GM12891 (cell line): ENCODE results near the gene WDR45.

Source experiments
- DNase-seq: peaks from one replicate; pipeline ENCODE4 v3.0.0; 2011; ENCODE audit warnings: low spot score; ENCODE audit not compliant: insufficient read length
- FAIRE-seq: peaks from 2 replicates; lab custom pipeline; 2011; peaks lifted over from hg19 to GRCh38; lab: Jason Lieb, UNC
- PAX5 ChIP-seq: IDR thresholded peaks from 2 replicates; pipeline ENCODE4 v1.6.1; 2011; ENCODE audit warnings: low read length, moderate library complexity, mild to moderate bottlenecking; ENCODE audit not compliant: insufficient read depth, severe bottlenecking
- POLR2A ChIP-seq: IDR thresholded peaks from 2 replicates; pipeline ENCODE4 v1.6.1; 2011; ENCODE audit warnings: low read depth, low read length, control low read depth
- POLR2AphosphoS5 ChIP-seq: IDR thresholded peaks from 2 replicates; pipeline ENCODE4 v1.6.1; 2011; ENCODE audit warnings: low read depth, low read length, control low read depth
- POU2F2 ChIP-seq: IDR thresholded peaks from 2 replicates; pipeline ENCODE4 v1.6.1; 2011; ENCODE audit warnings: low read depth, mild to moderate bottlenecking, control low read depth, low read length, moderate library complexity
- SPI1 ChIP-seq: IDR thresholded peaks from 2 replicates; pipeline ENCODE4 v1.6.1; 2011; ENCODE audit warnings: low read depth, low read length, control low read depth
- TAF1 ChIP-seq: IDR thresholded peaks from 2 replicates; pipeline ENCODE4 v1.6.1; 2011; ENCODE audit warnings: low read depth, low read length, control low read depth

Gene WDR45

DNA sequence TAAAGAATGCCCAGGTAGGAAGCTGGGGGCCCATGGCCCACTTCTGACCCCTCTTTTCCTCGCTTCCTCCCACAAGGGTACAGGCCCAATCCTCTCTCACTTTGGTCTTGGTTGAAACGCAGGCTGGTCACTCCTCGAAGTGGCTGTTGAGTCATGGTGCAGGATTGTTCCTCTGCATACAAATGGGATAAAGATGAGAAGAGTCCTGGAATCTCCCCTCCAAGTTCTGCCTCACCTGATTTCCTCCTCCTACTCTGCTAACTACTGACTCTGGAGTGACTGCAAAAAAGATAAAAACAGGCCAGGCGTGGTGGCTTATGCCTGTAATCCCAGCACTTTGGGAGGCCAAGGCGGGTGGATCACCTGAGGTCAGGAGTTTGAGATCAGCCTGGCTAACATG is 1.7 kb downstream of the WDR45 start:
- no peak for DNase-seq
- no peak for FAIRE-seq
- TF ChIP-seq POU2F2: no peak
- TF ChIP-seq SPI1: no peak
- TF ChIP-seq TAF1: no peak
- TF ChIP-seq POLR2A: no peak
- TF ChIP-seq PAX5: no peak
- no peak for TF ChIP-seq POLR2AphosphoS5

DNA sequence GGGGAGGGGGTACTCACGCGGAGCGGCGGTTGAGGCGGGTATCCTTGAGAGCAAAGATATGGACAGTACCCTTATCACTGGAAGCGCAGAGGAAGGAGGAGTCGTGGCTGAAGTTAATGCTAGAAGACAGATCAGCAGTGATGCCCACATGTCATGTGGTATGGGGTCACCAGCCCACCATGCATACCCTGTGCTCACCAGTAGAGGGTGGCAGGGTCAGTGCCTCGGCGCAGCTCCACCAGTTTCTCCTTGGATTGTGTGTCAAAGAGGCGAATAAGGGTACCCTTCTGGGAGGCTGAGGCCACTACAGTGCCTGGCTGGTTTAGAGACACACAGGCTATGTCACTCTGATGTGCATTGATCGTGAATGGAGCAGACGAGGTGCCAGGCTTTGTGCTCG is 4.3 kb downstream of the WDR45 start:
- FAIRE-seq: no peak
- no peak for TF ChIP-seq SPI1
- TF ChIP-seq TAF1: no peak
- no peak for TF ChIP-seq POLR2A
- no peak for TF ChIP-seq PAX5
- TF ChIP-seq POU2F2: no peak
- TF ChIP-seq POLR2AphosphoS5: no peak
- no peak for DNase-seq

DNA sequence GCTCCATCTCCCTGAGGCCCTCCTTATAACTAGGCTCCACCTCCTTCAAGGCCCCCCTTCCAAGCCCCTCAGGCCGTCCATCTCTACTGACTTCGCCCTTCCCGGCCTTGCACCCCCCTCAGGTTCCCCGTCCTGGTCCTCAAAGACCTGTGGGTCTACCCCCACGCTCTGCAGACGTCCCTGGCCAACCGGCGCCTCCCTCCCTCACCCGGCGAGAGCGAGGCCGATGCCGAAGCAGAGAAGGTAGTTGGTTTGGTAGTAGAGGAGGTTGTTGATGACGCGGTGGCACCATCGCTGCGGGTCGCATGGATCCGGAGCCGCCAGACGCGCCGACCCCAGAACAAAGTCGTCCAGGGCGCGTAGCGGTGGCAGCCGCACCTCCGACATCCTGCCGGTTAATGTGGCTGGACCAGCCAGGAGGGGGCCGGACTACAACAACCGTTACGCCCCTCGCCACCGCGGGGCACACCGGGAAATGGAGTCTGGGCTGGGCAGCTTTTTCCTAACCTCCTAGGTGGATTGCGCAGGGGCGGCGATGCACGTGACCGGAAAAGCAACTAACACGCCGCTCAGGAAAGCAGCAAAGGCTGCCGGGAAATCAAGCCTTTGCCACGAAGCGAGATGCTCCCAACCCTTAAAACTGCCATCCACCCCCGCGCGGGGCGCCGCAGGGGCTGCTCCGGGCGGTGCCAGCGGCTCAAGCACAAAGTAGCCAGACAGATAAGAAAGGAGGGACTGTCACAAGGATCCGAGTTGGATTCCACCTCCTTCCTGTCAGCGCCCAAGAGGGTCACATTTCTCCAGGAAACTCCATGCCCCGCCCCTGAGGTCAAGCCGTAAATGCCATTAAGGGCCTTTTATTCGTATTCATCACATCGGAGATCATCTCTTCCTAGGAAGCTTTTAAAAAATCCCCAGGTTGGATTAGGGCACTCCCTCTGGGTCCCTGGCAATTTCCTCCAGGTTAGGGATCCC is 5.8 kb downstream of the WDR45 start, which contains the start of gene PRAF2:
TSS of gene PRAF2 (minus strand) at position 402 of the 975 bp plus-strand sequence. CDS start at position 387, 15 bp downstream.
- FAIRE-seq (peak; percentile 100), DNase-seq (peak; percentile 90)
- TF ChIP-seq TAF1: no peak
- TF ChIP-seq POLR2AphosphoS5: no peak
- 0 out of 2 replicates have a peak, but pooled peaks have one; percentile 36 for TF ChIP-seq POLR2A

DNA sequence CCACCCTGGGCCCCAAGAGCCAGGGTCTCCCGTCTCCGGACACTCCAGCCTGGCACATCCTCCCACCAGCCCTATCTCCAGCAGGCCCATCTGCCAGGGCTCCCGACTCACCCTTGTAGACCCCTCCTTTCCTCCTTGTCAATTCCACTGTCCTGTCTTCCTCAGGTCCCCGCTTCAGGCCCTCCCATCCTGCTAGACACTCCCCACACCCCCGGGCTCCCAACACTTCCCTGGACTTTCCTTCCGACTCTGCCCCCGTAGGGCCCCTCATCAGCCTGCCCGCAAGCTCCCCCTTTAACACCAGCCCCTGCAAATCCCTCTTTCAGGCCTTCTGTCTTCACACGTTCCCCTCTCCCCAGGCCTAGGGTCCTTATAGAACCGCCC is 7.0 kb downstream of the WDR45 start:
- no peak for DNase-seq
- no peak for FAIRE-seq
- TF ChIP-seq POLR2A (no peak), SPI1 (no peak), PAX5 (no peak), POLR2AphosphoS5 (no peak), POU2F2 (no peak), TAF1 (no peak)

DNA sequence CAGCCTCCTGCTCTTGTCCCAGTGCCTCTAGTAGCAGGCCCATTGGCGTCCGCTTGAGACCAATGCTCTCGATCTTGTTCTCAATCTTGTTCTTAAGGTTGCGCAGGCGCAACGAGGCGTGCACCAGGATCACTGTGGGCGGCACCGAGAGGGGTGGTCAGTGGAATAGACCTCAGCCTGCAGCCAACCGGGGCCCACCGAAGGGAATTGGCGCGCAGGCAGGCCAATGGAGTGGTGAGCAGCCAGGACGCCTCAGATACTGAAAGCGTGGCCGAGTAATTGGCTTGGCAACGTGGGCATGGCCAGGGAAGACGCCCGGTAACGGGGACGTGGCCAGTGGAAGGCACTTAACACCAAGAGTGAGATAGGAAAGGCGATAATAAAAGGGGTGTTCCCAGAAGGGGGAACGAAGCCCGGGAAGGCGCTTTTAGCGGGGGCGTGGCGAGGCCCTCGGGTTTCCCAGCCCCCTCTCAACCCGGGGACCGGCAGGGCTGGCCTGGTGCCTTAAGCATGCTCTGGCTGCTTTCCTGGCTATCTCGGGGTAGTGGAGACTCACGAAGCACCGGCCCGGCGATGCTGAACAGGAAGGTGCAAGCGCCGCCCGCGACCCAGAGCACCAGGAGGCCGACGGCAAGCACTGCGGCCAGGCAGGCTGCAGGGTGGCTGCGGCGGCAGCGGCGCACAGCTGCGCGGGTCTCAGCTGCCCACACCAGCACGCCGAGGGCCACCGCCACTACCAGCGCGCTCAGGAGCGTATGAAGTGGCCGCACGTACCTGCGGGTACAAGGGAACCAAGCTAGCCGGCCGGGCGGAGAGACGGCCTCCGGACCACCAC is 7.6 kb downstream of the WDR45 start:
- TF ChIP-seq PAX5: no peak
- no peak for TF ChIP-seq POU2F2
- TF ChIP-seq SPI1: no peak
- FAIRE-seq (no peak), DNase-seq (no peak)

DNA sequence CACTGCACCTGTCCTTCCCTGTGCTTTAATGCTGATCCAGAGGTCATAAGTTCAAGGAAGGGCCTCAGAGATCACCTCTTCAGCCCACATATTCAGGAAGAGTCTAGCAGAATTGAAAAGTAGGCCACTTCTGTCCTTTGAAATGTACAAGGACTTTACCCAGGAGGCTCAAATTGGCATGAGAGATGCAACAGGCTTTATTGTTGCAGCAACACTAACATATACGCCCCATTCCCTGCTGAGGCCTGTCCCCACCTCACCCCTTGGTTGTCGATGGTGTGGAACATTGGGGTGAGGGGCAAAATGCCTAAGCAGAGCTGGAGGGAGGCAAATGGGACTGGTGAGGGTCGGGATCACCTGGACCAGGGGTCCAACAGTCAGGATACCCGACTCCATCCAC is 8.7 kb downstream of the WDR45 start:
- no peak for DNase-seq
- TF ChIP-seq TAF1 (no peak), SPI1 (no peak), PAX5 (no peak), POU2F2 (no peak), POLR2A (no peak), POLR2AphosphoS5 (no peak)
- FAIRE-seq: no peak

DNA sequence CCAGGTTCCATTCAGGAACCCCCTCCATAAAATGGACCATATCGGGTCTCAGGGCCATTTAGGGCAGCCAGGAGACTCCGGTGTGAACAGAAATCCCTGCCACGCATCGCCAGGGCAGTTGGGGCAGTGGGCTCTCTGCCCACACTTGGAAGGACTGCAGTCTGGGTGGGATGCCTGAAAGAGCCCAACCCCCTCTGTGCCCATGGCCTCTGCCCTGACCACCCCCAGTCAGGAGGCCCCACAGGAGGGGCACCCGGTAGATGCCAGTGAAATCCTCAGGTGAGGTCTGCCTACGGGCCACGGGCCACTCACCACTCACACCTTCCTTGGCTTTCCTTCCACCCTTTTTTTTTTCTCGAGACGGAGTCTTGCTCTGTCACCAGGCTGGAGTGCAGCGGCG is 10.6 kb downstream of the WDR45 start:
- FAIRE-seq (no peak), DNase-seq (no peak)
- TF ChIP-seq SPI1 (no peak), PAX5 (no peak), POU2F2 (no peak), TAF1 (no peak), POLR2A (no peak), POLR2AphosphoS5 (no peak)

DNA sequence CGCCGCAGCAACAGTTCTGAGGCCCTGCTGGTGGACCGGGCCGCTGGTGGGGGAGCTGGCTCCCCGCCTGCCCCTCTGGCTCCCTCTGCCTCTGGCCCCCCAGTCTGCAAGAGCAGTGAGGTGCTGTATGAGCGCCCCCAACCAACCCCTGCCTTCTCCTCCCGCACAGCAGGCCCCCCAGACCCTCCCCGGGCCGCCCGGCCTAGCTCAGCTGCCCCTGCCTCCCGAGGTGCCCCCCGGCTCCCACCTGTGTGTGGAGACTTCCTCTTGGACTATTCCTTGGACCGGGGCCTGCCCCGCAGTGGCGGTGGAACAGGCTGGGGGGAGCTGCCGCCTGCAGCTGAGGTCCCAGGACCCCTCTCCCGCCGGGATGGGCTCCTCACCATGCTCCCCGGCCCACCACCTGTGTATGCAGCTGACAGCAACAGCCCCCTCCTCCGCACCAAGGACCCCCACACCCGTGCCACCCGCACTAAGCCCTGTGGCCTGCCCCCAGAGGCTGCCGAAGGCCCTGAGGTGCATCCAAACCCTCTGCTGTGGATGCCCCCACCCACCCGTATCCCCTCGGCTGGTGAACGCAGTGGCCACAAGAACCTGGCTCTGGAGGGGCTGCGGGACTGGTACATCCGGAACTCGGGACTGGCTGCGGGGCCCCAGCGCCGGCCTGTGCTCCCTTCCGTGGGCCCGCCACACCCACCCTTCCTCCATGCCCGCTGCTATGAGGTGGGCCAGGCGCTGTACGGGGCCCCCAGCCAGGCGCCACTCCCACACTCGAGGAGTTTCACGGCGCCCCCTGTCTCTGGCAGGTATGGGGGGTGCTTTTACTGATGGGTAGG is 12.2 kb downstream of the WDR45 start:
- DNase-seq (no peak), FAIRE-seq (no peak)
- TF ChIP-seq TAF1: no peak
- TF ChIP-seq POU2F2: no peak
- no peak for TF ChIP-seq PAX5
- TF ChIP-seq POLR2A: no peak
- no peak for TF ChIP-seq POLR2AphosphoS5
- TF ChIP-seq SPI1: no peak

DNA sequence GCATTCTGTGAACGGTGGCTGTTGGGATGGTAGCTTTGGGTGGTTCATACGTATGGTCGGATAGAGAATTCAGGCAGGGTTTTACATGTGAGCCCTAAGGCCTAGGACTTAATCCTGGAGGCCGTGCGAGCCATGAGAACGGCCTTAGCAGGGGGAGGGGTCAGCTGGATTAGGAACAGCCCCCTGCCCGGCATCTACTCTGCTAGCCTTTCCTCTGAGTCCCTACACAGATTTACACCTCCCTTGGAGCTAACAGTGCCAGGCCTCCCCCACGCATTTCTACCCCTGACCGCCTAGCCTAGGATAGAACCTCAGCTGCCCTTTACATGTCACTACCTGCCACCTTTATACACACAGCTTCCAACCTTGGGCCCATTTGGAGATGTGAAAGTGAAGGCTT is 13.0 kb downstream of the WDR45 start:
- TF ChIP-seq PAX5 (no peak), SPI1 (no peak), POU2F2 (no peak), POLR2AphosphoS5 (no peak), TAF1 (no peak), POLR2A (no peak)
- no peak for DNase-seq
- no peak for FAIRE-seq

DNA sequence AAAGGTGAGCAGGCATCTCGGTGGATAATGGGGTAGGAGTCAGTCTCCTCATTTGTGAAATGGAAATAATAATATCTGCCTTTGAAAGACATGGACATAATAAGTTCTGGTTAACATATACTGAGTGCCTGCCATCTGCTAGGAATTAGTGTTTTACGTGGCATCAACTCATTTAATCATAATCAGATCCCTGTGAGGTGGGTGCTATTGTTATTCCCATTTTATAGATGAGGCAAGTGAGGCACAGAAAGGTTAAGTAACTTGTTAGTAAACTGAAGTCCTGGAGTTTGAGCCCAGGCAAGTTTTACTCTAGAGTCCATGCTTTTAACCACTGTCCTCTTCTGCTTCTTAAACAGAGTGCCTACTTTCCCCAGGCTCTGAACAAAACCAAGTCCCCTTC is 13.4 kb downstream of the WDR45 start:
- TF ChIP-seq PAX5 (no peak), TAF1 (no peak)
- no peak for FAIRE-seq
- no peak for DNase-seq
